ENCODE results near the gene RASA3. TPM values are rescaled to one million over a fixed set of nuclear protein-coding genes. Genes with fewer than 3 reads are reported as not detected.

The RASA3 gene
- total and polyA plus RNA-seq, 2 donors (not counting 3 experiments of a cell fraction or from before 2014, with no cell fraction given), result 26.5 to 53.8 TPM

DNA sequence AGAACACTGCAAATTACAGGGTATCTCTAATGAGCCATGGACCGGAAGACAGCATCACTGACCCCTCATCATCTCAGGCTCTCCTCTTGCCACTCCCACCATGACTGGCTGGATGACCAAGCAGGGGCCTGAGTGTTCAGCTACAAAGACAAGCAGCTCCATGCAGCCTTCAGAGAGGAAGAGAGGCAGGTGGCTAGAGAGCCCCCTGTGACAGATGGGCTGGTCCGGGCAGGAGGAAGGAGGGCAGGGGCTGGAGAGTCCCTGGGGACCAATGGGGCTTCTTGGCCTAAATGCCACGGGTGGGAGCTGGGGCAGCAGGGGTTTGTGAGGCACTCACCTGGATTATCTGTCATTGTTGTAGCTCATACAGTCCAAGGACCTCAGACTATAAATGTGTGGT is 12.8 kb upstream of the RASA3 start:
- no peaks in the 10 kb centered on the region for H4K20me1 ChIP-seq (replicated peaks; ENCODE audit: control insufficient read depth, extremely low read depth, insufficient read depth, low read length)
- TF ChIP-seq MYC (IDR thresholded peaks at IDR 0.05; ENCODE audit: low read depth, low read length) (no peak), EZH2 (IDR thresholded peaks at IDR 0.05; ENCODE audit: borderline replicate concordance, low read depth, low read length, severe bottlenecking) (no peak), JUN (IDR thresholded peaks at IDR 0.05; ENCODE audit: borderline replicate concordance, insufficient read depth, insufficient read length, low read depth) (no peak), FOS (IDR thresholded peaks at IDR 0.05; ENCODE audit: borderline replicate concordance, insufficient read depth, low read length) (no peak)
- TF ChIP-seq, protein P1, sequence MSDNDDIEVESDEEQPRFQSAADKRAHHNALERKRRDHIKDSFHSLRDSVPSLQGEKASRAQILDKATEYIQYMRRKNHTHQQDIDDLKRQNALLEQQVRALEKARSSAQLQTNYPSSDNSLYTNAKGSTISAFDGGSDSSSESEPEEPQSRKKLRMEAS (IDR thresholded peaks at IDR 0.05; ENCODE audit: insufficient read depth, insufficient read length), result no peak
- FAIRE-seq (no peak), DNase-seq (ENCODE audit: low read depth, low spot score) (no peak)
- no peak overlapping the region for H3K4me2 ChIP-seq (ENCODE audit: insufficient read depth, low read length)
- ChIA-PET CTCF (interaction anchor here (1.0 to 1.4 kb wide), 4 partner anchors 10 to 81 kb away, joined by 3 to 4 read pairs (median 4); partner anchors contain the start of gene RASA3), POLR2A (no interaction called here)
- peaks cover 0 to 3% of the 10 kb centered on the region in 2 experiments for H3K27me3 ChIP-seq (ENCODE audit: control insufficient read depth in 2 of 2, insufficient read depth in 2 of 2, low read length in 2 of 2)
- no peaks in the 10 kb centered on the region for H3K79me2 ChIP-seq (ENCODE audit: control insufficient read depth, insufficient read depth, low read length)
- dilution Hi-C loops (cut with MboI; ENCODE audit: extremely low pct_ligation_motif_present, low sequenced_read_pairs) (no loop called here), intact Hi-C loops (cut with micrococcal nuclease) (no loop called here)
- no peak overlapping the region for H3K9ac ChIP-seq (replicated peaks; ENCODE audit: extremely low read depth, insufficient read depth, low read length)
- H3K9me3 ChIP-seq (replicated peaks; ENCODE audit: control insufficient read depth, insufficient read depth, low read length), result no peaks in the 10 kb centered on the region
- H3K4me1 ChIP-seq (ENCODE audit: control insufficient read depth, extremely low read depth, insufficient read depth, low read length), result no peaks in the 10 kb centered on the region
- no peak overlapping the region for H3K4me3 ChIP-seq (replicated peaks in 1 of 3; ENCODE audit: insufficient read depth in 1 of 3, low read depth in 1 of 3, low read length in 3 of 3)
- no peaks in the 10 kb centered on the region for H3K9me1 ChIP-seq (replicated peaks; ENCODE audit: control insufficient read depth, extremely low read depth, insufficient read depth, low read length)
- no TSS peak for BruUV-seq (replicated peaks)
- H2AFZ ChIP-seq (ENCODE audit: low read depth, low read length), result no peak overlapping the region
- no peaks in the 10 kb centered on the region for H3K36me3 ChIP-seq (ENCODE audit: control insufficient read depth in 2 of 2, extremely low read depth in 1 of 2, insufficient read depth in 2 of 2, low read length in 2 of 2)
- no peak overlapping the region for H3K27ac ChIP-seq (ENCODE audit: insufficient read depth, low read depth, low read length)

- dilution Hi-C loops (cut with MboI; ENCODE audit: extremely low pct_ligation_motif_present, low sequenced_read_pairs) (no loop called here), intact Hi-C loops (cut with micrococcal nuclease) (no loop called here)
- Histone ChIP-seq H3K9me3 (replicated peaks; ENCODE audit: control insufficient read depth, insufficient read depth, low read length) (no peaks in the 10 kb centered on the region), H3K9ac (replicated peaks; ENCODE audit: extremely low read depth, insufficient read depth, low read length) (no peak overlapping the region), H2AFZ (ENCODE audit: low read depth, low read length) (no peak overlapping the region), H3K79me2 (ENCODE audit: control insufficient read depth, insufficient read depth, low read length) (no peaks in the 10 kb centered on the region), H3K4me2 (ENCODE audit: insufficient read depth, low read length) (no peak overlapping the region), H3K4me1 (ENCODE audit: control insufficient read depth, extremely low read depth, insufficient read depth, low read length) (no peaks in the 10 kb centered on the region), H3K27me3 (ENCODE audit: control insufficient read depth in 2 of 2, insufficient read depth in 2 of 2, low read length in 2 of 2) (peaks cover 0 to 3% of the 10 kb centered on the region in 2 experiments), H4K20me1 (replicated peaks; ENCODE audit: control insufficient read depth, extremely low read depth, insufficient read depth, low read length) (no peaks in the 10 kb centered on the region), H3K4me3 (replicated peaks in 1 of 3; ENCODE audit: insufficient read depth in 1 of 3, low read depth in 1 of 3, low read length in 3 of 3) (no peak overlapping the region), H3K36me3 (ENCODE audit: control insufficient read depth in 2 of 2, extremely low read depth in 1 of 2, insufficient read depth in 2 of 2, low read length in 2 of 2) (no peaks in the 10 kb centered on the region), H3K27ac (ENCODE audit: insufficient read depth, low read depth, low read length) (no peak overlapping the region), H3K9me1 (replicated peaks; ENCODE audit: control insufficient read depth, extremely low read depth, insufficient read depth, low read length) (no peaks in the 10 kb centered on the region)
- DNase-seq (ENCODE audit: low read depth, low spot score) (no peak), FAIRE-seq (no peak)
- TF ChIP-seq POLR2AphosphoS5 (IDR thresholded peaks at IDR 0.05; ENCODE audit: insufficient read depth, low read depth, low read length) (no peak), MYC (IDR thresholded peaks at IDR 0.05; ENCODE audit: low read depth, low read length) (no peak), POLR2A (IDR thresholded peaks at IDR 0.05; ENCODE audit: low read depth, low read length) (no peak), FOS (IDR thresholded peaks at IDR 0.05; ENCODE audit: borderline replicate concordance, insufficient read depth, low read length) (no peak), CTCF (IDR thresholded peaks at IDR 0.05; ENCODE audit: extremely low read depth in 1 of 2, insufficient read depth in 1 of 2, low read depth in 1 of 2, low read length in 2 of 2) (no peak), JUN (IDR thresholded peaks at IDR 0.05; ENCODE audit: borderline replicate concordance, insufficient read depth, insufficient read length, low read depth) (no peak), EZH2 (IDR thresholded peaks at IDR 0.05; ENCODE audit: borderline replicate concordance, low read depth, low read length, severe bottlenecking) (no peak), GATA2 (IDR thresholded peaks at IDR 0.05; ENCODE audit: insufficient read depth, insufficient read length, low read depth, low read length) (no peak)
- TF ChIP-seq, protein P1 (IDR thresholded peaks at IDR 0.05; ENCODE audit: insufficient read depth, insufficient read length), result no peak
- no TSS peak for BruUV-seq (replicated peaks)
- POLR2A ChIA-PET, result no interaction called here
- CTCF ChIA-PET, result interaction anchor here (1.0 to 1.4 kb wide), 4 partner anchors 9 to 18 kb away, joined by 3 to 4 read pairs (median 4); partner anchors contain the start of gene RASA3
These were observed 12.3 kb upstream of the RASA3 start for GRCh38 chr13:114144606-114145244.

Data from endothelial cell of umbilical vein (primary cell).